Testis (tissue), 3 donors: ENCODE results near the gene NAP1L1. TPM values are rescaled to one million over a fixed set of nuclear protein-coding genes. Genes with fewer than 3 reads are reported as not detected.
A peak's percentile ranks its signal among the peaks of the same experiment; 100 is the strongest.

Experiments
- DNase-seq: peaks from one replicate; pipeline ENCODE4 v3.0.0-alpha.2; 2019
- H3K27ac ChIP-seq, 2 donors: fragments of 200-600 bp; sonication (generic); one replicate each; pipeline ENCODE4 v1.5.1; 2019
- H3K27me3 ChIP-seq: fragments of 200-600 bp; sonication (generic); one replicate; pipeline ENCODE4 v1.5.1; 2019
- H3K36me3 ChIP-seq: fragments of 200-600 bp; sonication (generic); one replicate; pipeline ENCODE4 v1.5.1; 2017; ENCODE audit warnings: low read depth; ENCODE audit errors: missing control alignments
- H3K4me1 ChIP-seq: fragments of 200-600 bp; sonication (generic); one replicate; pipeline ENCODE4 v1.5.1; 2019
- H3K4me3 ChIP-seq, 2 donors: fragments of 200-600 bp; sonication (generic); one replicate each; pipeline ENCODE4 v1.5.1; 2017 to 2019
- H3K9me3 ChIP-seq: fragments of 200-600 bp; sonication (generic); one replicate; pipeline ENCODE4 v1.5.1; 2017
- CTCF ChIP-seq, 3 experiments: fragments of 450-650 bp in 2 of 3; fragments of 200-600 bp in 1 of 3; sonication (generic) in 1 of 3; IDR thresholded peaks; one replicate each; pipeline ENCODE4 v1.5.1; 2016 to 2019; ENCODE audit warnings: antibody characterized with exemption in 3 of 3, mild to moderate bottlenecking in 2 of 3, moderate library complexity in 1 of 3
- POLR2A ChIP-seq: fragments of 450-650 bp; IDR thresholded peaks from one replicate; pipeline ENCODE4 v1.6.1; 2017; ENCODE audit warnings: antibody characterized with exemption, mild to moderate bottlenecking, moderate library complexity
- WGBS, 2 donors: methylation state at CpG; one replicate each; pipeline ENCODE4 v1.1.5; 2018; 5-methylcytosine and 5-hydroxymethylcytosine counted together
- intact Hi-C: fragments of 100-400 bp; cut with DNase I; formaldehyde crosslinking; loops from one replicate; pipeline ENCODE4 v1.15.1; 2023; ENCODE audit warnings: low total_unique reads
- polyA plus RNA-seq: library from polyadenylated mRNA; stranded (reverse); fragments of 350-450 nt; fragmentation: Illumina TruSeq; extraction: RNeasy Lipid Tissue Mini Kit (QIAGEN cat#74804); gene quantifications from one replicate; pipeline ENCODE4 v1.2.3, GENCODE V29; 2014; ENCODE audit warnings: low read depth, low replicate concordance; ENCODE audit not compliant: insufficient read depth
- total RNA-seq, 2 donors: library from RNA; depleted of rRNA; stranded (reverse); fragments of >200 nt; gene quantifications; one replicate each; pipeline ENCODE4 v1.2.3, GENCODE V29; 2016

NAP1L1 gene
- total and polyA plus RNA-seq, 3 donors from 2014 or later: 246 to 366 (median 313) TPM

GRCh38 chr12:76065917-76066316 lies 18.6 kb downstream of the NAP1L1 start:
- DNase-seq: no peak
- Histone ChIP-seq H3K36me3 (no peaks in the 10 kb centered on the region), H3K4me1 (no peaks in the 10 kb centered on the region), H3K27ac (no peak overlapping the region), H3K9me3 (no peaks in the 10 kb centered on the region), H3K27me3 (no peaks in the 10 kb centered on the region), H3K4me3 (no peak overlapping the region)
- TF ChIP-seq POLR2A: no peak
- TF ChIP-seq CTCF (IDR thresholded peaks at IDR 0.05): no peak
- WGBS, 2 donors: 97 to 99% methylated on average over 3 of the region's 3 CpGs
- intact Hi-C loops: no loop called here

GRCh38 chr12:76064904-76065303 lies 19.6 kb downstream of the NAP1L1 start:
- no peak overlapping the region for H3K4me3 ChIP-seq
- DNase-seq: no peak
- no peaks in the 10 kb centered on the region for H3K36me3 ChIP-seq
- WGBS, 2 donors: 93 to 94% methylated on average over 1 of the region's 1 CpG
- TF ChIP-seq CTCF (IDR thresholded peaks at IDR 0.05) (no peak), POLR2A (no peak)
- intact Hi-C loops: no loop called here
- H3K27ac ChIP-seq: no peak overlapping the region
- H3K9me3 ChIP-seq: no peaks in the 10 kb centered on the region
- H3K4me1 ChIP-seq: no peaks in the 10 kb centered on the region
- H3K27me3 ChIP-seq: no peaks in the 10 kb centered on the region

- DNase-seq: no peak
- Histone ChIP-seq H3K27me3 (no peaks in the 10 kb centered on the region), H3K36me3 (no peaks in the 10 kb centered on the region), H3K4me3 (no peak overlapping the region), H3K27ac (no peak overlapping the region), H3K4me1 (peaks cover 8% of the 10 kb centered on the region), H3K9me3 (no peaks in the 10 kb centered on the region)
- intact Hi-C loops: no loop called here
- WGBS, 2 donors: 38 to 51% methylated on average over 2 of the region's 2 CpGs
- no peak for TF ChIP-seq POLR2A
- TF ChIP-seq CTCF (IDR thresholded peaks at IDR 0.05): no peak
Observed at GRCh38 chr12:76060111-76060510, 24.4 kb downstream of the NAP1L1 start.

- peak overlapping the region in 1 of 2 donors; percentile 26 for H3K27ac ChIP-seq
- no peaks in the 10 kb centered on the region for H3K27me3 ChIP-seq
- WGBS, 2 donors: 58 to 69% methylated on average over 7 of the region's 7 CpGs
- no peak for DNase-seq
- TF ChIP-seq POLR2A (no peak), CTCF (IDR thresholded peaks at IDR 0.05) (no peak)
- H3K4me3 ChIP-seq: no peak overlapping the region
- intact Hi-C loops: no loop called here
- H3K4me1 ChIP-seq: peaks cover 8% of the 10 kb centered on the region
- no peaks in the 10 kb centered on the region for H3K9me3 ChIP-seq
- no peaks in the 10 kb centered on the region for H3K36me3 ChIP-seq
Observed at GRCh38 chr12:76057326-76057725, 27.2 kb downstream of the NAP1L1 start.

- intact Hi-C loops: no loop called here
- TF ChIP-seq CTCF (IDR thresholded peaks at IDR 0.05): no peak
- TF ChIP-seq POLR2A: no peak
Observed at GRCh38 chr12:76055393-76055792, 29.1 kb downstream of the NAP1L1 start.

More at GRCh38 chr12:76055393-76055792, 29.1 kb downstream of the NAP1L1 start:
- Histone ChIP-seq H3K4me1 (peaks cover 8% of the 10 kb centered on the region), H3K4me3 (no peak overlapping the region), H3K9me3 (no peaks in the 10 kb centered on the region), H3K36me3 (no peaks in the 10 kb centered on the region), H3K27ac (no peak overlapping the region), H3K27me3 (no peaks in the 10 kb centered on the region)
- WGBS, 2 donors: 81 to 84% methylated on average over 2 of the region's 2 CpGs
- DNase-seq: no peak
